ENCODE results near the gene MCHR1. TPM values are rescaled to one million over a fixed set of nuclear protein-coding genes. Genes with fewer than 3 reads are reported as not detected.
"Not testable (repeated sequence)": the region's sequence is repeated elsewhere in the genome, so short reads cannot be mapped to it uniquely, and the experiment has no call there.

Gene MCHR1
- polyA plus RNA-seq, 1 donor from 2014 or later, result 2.6 TPM

GRCh38 chr22:40718250-40719204 lies 39.2 kb downstream of the MCHR1 start:
- no peaks in the 10 kb centered on the region for H3K36me3 ChIP-seq (ENCODE audit: insufficient read depth, low read length)
- H3K79me2 ChIP-seq (replicated peaks; ENCODE audit: insufficient read depth, low read length), result no peaks in the 10 kb centered on the region
- H2AFZ ChIP-seq (ENCODE audit: low read depth, low read length), result no peak overlapping the region
- H3K9me2 ChIP-seq (ENCODE audit: insufficient read depth, low read length), result no peaks in the 10 kb centered on the region
- peaks cover 6% of the 10 kb centered on the region for H3F3A ChIP-seq (ENCODE audit: insufficient read depth, low read length, poor library complexity, severe bottlenecking)
- no peak overlapping the region for H3K27ac ChIP-seq (ENCODE audit: low read length)
- no peaks in the 10 kb centered on the region for H4K20me1 ChIP-seq (ENCODE audit: insufficient read depth)
- H3K9ac ChIP-seq (ENCODE audit: low read length), result no peak overlapping the region
- H3K4me2 ChIP-seq (ENCODE audit: low read length), result no peak overlapping the region
- H3K9me3 ChIP-seq (ENCODE audit: low read length), result no peaks in the 10 kb centered on the region
- no peak for TF ChIP-seq CTCF (IDR thresholded peaks at IDR 0.05; ENCODE audit: poor library complexity, severe bottlenecking)
- TF ChIP-seq POLR2AphosphoS5 (IDR thresholded peaks at IDR 0.05), result no peak
- TF ChIP-seq REST (IDR thresholded peaks at IDR 0.05; ENCODE audit: borderline replicate concordance), result no peak
- no peak for TF ChIP-seq EP300 (conservative IDR thresholded peaks at IDR 0.05; ENCODE audit: poor library complexity, severe bottlenecking)
- TF ChIP-seq MXI1 (conservative IDR thresholded peaks at IDR 0.05; ENCODE audit: poor library complexity, severe bottlenecking), result no peak
- no peak for TF ChIP-seq RAD21 (conservative IDR thresholded peaks at IDR 0.05)
- TF ChIP-seq SMC3 (conservative IDR thresholded peaks at IDR 0.05; ENCODE audit: poor library complexity), result no peak
- peaks cover 20% of the 10 kb centered on the region for H3K27me3 ChIP-seq (ENCODE audit: insufficient read depth, low read depth, low read length)
- H3K4me3 ChIP-seq (ENCODE audit: low read length), result no peak overlapping the region

GRCh38 chr22:40719599-40719998 lies 40.3 kb downstream of the MCHR1 start:
- H2AFZ ChIP-seq (ENCODE audit: low read depth, low read length), result no peak overlapping the region
- no peaks in the 10 kb centered on the region for H3K79me2 ChIP-seq (replicated peaks; ENCODE audit: insufficient read depth, low read length)
- peak overlapping the region; percentile 16 for H3K9ac ChIP-seq (ENCODE audit: low read length)
- no peaks in the 10 kb centered on the region for H3K36me3 ChIP-seq (ENCODE audit: insufficient read depth, low read length)
- peaks cover 20% of the 10 kb centered on the region for H3K27me3 ChIP-seq (ENCODE audit: insufficient read depth, low read depth, low read length)
- H3K9me3 ChIP-seq (ENCODE audit: low read length), result no peaks in the 10 kb centered on the region
- TF ChIP-seq CTCF (IDR thresholded peaks at IDR 0.05; ENCODE audit: poor library complexity, severe bottlenecking) (no peak), POLR2AphosphoS5 (IDR thresholded peaks at IDR 0.05) (no peak), TAF1 (IDR thresholded peaks at IDR 0.05; ENCODE audit: low read depth) (no peak), EZH2 (IDR thresholded peaks at IDR 0.05; ENCODE audit: borderline replicate concordance, insufficient read depth, low read length, poor library complexity, severe bottlenecking) (no peak), RAD21 (conservative IDR thresholded peaks at IDR 0.05) (no peak), SMC3 (conservative IDR thresholded peaks at IDR 0.05; ENCODE audit: poor library complexity) (no peak), MXI1 (conservative IDR thresholded peaks at IDR 0.05; ENCODE audit: poor library complexity, severe bottlenecking) (no peak), REST (IDR thresholded peaks at IDR 0.05; ENCODE audit: borderline replicate concordance) (no peak), EP300 (conservative IDR thresholded peaks at IDR 0.05; ENCODE audit: poor library complexity, severe bottlenecking) (no peak)
- H3K4me2 ChIP-seq (ENCODE audit: low read length), result no peak overlapping the region
- no peaks in the 10 kb centered on the region for H4K20me1 ChIP-seq (ENCODE audit: insufficient read depth)
- H3K27ac ChIP-seq (ENCODE audit: low read length), result peak overlapping the region; percentile 91
- peaks cover 4% of the 10 kb centered on the region for H3F3A ChIP-seq (ENCODE audit: insufficient read depth, low read length, poor library complexity, severe bottlenecking)
- no peak overlapping the region for H3K4me3 ChIP-seq (ENCODE audit: low read length)
- no peaks in the 10 kb centered on the region for H3K9me2 ChIP-seq (ENCODE audit: insufficient read depth, low read length)

DNA sequence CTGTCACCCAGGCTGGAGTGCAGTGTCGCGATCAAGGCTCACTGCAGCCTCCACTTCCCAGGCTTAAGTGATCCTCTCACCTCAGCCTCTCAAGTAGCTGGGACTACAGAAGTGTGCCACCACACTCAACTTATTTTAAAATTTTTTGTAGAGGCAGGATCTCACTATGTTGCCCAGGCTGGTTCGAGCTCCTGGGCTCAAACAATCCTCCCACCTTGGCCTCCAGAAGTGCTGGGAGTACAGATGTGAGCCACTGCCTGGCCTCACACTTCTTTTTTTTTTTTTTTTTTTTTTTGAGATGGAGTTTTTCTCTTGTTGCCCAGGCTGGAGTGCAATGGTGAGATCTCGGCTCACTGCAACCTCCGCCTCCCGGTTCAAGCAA lies 40.9 kb downstream of the MCHR1 start:
- not testable (repeated sequence) for H3K4me3 ChIP-seq (ENCODE audit: low read length); H3K9me2 ChIP-seq (ENCODE audit: insufficient read depth, low read length); H3K79me2 ChIP-seq (replicated peaks; ENCODE audit: insufficient read depth, low read length); H3F3A ChIP-seq (ENCODE audit: insufficient read depth, low read length, poor library complexity, severe bottlenecking); H2AFZ ChIP-seq (ENCODE audit: low read depth, low read length); H3K36me3 ChIP-seq (ENCODE audit: insufficient read depth, low read length); H4K20me1 ChIP-seq (ENCODE audit: insufficient read depth); H3K9me3 ChIP-seq (ENCODE audit: low read length); H3K4me2 ChIP-seq (ENCODE audit: low read length)
- Histone ChIP-seq H3K27me3 (ENCODE audit: insufficient read depth, low read depth, low read length) (peaks cover 20% of the 10 kb centered on the region), H3K27ac (ENCODE audit: low read length) (peak overlapping the region; percentile 91), H3K9ac (ENCODE audit: low read length) (peak overlapping the region; percentile 62)

All from neural cell (in vitro differentiated cells).